Endothelial cell of umbilical vein (primary cell): ENCODE measurements around the gene CHN2. TPM values are rescaled to one million over a fixed set of nuclear protein-coding genes. Genes with fewer than 3 reads are reported as not detected.

Experiments used
- BruUV-seq: library from RNA; stranded (reverse); fragments of 400-500 nt; replicated peaks from 2 replicates; lab custom pipeline; 2021; lab: Mats Ljungman, UMichigan
- CTCF ChIA-PET: fragments of 300-600, 350-600 bp; sonication (Branson Sonifier 250); formaldehyde crosslinking; loops from one replicate; lab custom pipeline; 2021; ENCODE audit warnings: antibody characterized with exemption, inconsistent platforms; lab: Charles Lee
- POLR2A ChIA-PET: fragments of 300-600, 350-600 bp; sonication (Branson Sonifier 250); formaldehyde crosslinking; loops from one replicate; lab custom pipeline; 2021; ENCODE audit warnings: antibody characterized with exemption, inconsistent platforms; lab: Charles Lee
- DNase-seq: peaks from one replicate; pipeline ENCODE4 v3.0.0-alpha.2; 2011; ENCODE audit warnings: low read depth, low spot score
- FAIRE-seq: peaks from 2 replicates; lab custom pipeline; 2011; peaks lifted over from hg19 to GRCh38; lab: Jason Lieb, UNC
- H2AFZ ChIP-seq: 2 replicates; pipeline ENCODE4 v1.6.0; 2012; ENCODE audit warnings: low read depth, low read length, control low read depth, inconsistent platforms
- H3K27ac ChIP-seq: 2 replicates; pipeline ENCODE4 v1.5.1; 2011; ENCODE audit warnings: low read depth, mild to moderate bottlenecking, control low read depth, low read length, moderate library complexity; ENCODE audit not compliant: insufficient read depth
- H3K27me3 ChIP-seq, 2 experiments: 2 replicates each; pipeline versions ENCODE4 v1.6.0 to v1.6.1; 2011; ENCODE audit warnings: low read length in 2 of 2, mixed read lengths in 1 of 2; ENCODE audit not compliant: control insufficient read depth in 2 of 2, insufficient read depth in 2 of 2
- H3K36me3 ChIP-seq, 2 experiments: 2 replicates in 1 of 2; 3 replicates in 1 of 2; pipeline ENCODE4 v1.5.1; 2011; ENCODE audit warnings: low read length in 2 of 2, mild to moderate bottlenecking in 1 of 2, moderate library complexity in 1 of 2; ENCODE audit not compliant: control insufficient read depth in 2 of 2, insufficient read depth in 2 of 2; ENCODE audit errors: extremely low read depth in 1 of 2
- H3K4me1 ChIP-seq: 3 replicates; pipeline ENCODE4 v1.5.1; 2011; ENCODE audit warnings: mild to moderate bottlenecking, low read length; ENCODE audit not compliant: control insufficient read depth, insufficient read depth; ENCODE audit errors: extremely low read depth
- H3K4me2 ChIP-seq: 2 replicates; pipeline ENCODE4 v1.6.1; 2011; ENCODE audit warnings: low read length, control low read depth, mixed read lengths; ENCODE audit not compliant: insufficient read depth
- H3K4me3 ChIP-seq, 3 experiments: fragments of 200-600 bp in 1 of 3; sonication (generic), shearing (Covaris generic) in 1 of 3; replicated peaks in 1 of 3; 2 replicates each; pipeline ENCODE4 v1.5.1; 2011 to 2016; ENCODE audit warnings: control low read depth in 3 of 3, low read length in 3 of 3, mild to moderate bottlenecking in 2 of 3, inconsistent platforms in 1 of 3, low read depth in 1 of 3, moderate library complexity in 1 of 3; ENCODE audit not compliant: insufficient read depth in 1 of 3
- H3K79me2 ChIP-seq: 2 replicates; pipeline ENCODE4 v1.6.0; 2012; ENCODE audit warnings: low read length, inconsistent platforms; ENCODE audit not compliant: control insufficient read depth, insufficient read depth
- H3K9ac ChIP-seq: replicated peaks from 2 replicates; pipeline ENCODE3; 2011; ENCODE audit warnings: low read length, control low read depth; ENCODE audit not compliant: insufficient read depth; ENCODE audit errors: extremely low read depth
- H3K9me1 ChIP-seq: replicated peaks from 3 replicates; pipeline ENCODE4 v1.6.0; 2011; ENCODE audit warnings: mild to moderate bottlenecking, low read length; ENCODE audit not compliant: control insufficient read depth, insufficient read depth; ENCODE audit errors: extremely low read depth
- H3K9me3 ChIP-seq: replicated peaks from 2 replicates; pipeline ENCODE4 v1.5.1; 2012; ENCODE audit warnings: low read length, inconsistent platforms; ENCODE audit not compliant: control insufficient read depth, insufficient read depth
- H4K20me1 ChIP-seq: replicated peaks from 2 replicates; pipeline ENCODE3; 2011; ENCODE audit warnings: mild to moderate bottlenecking, low read length; ENCODE audit not compliant: control insufficient read depth, insufficient read depth; ENCODE audit errors: extremely low read depth
- CTCF ChIP-seq, 2 donors: IDR thresholded peaks; 1 replicate in 1 of 2; 2 replicates in 1 of 2; pipeline ENCODE4 v1.5.1; 2011; ENCODE audit warnings: low read length in 2 of 2, mild to moderate bottlenecking in 2 of 2, moderate library complexity in 2 of 2, control low read depth in 1 of 2, inconsistent platforms in 1 of 2, low read depth in 1 of 2; ENCODE audit not compliant: insufficient read depth in 1 of 2; ENCODE audit errors: extremely low read depth in 1 of 2
- EZH2 ChIP-seq: IDR thresholded peaks from 2 replicates; pipeline ENCODE4 v1.6.1; 2012; ENCODE audit warnings: borderline replicate concordance, low read depth, mild to moderate bottlenecking, moderate library complexity, low read length, inconsistent platforms; ENCODE audit not compliant: severe bottlenecking
- FOS ChIP-seq: IDR thresholded peaks from 2 replicates; pipeline ENCODE4 v1.6.1; 2011; ENCODE audit warnings: mild to moderate bottlenecking, low read length, moderate library complexity, borderline replicate concordance; ENCODE audit not compliant: insufficient read depth
- GATA2 ChIP-seq: IDR thresholded peaks from 2 replicates; pipeline ENCODE4 v1.7.0; 2011; ENCODE audit warnings: low read depth, mild to moderate bottlenecking, moderate library complexity, mixed read lengths, low read length; ENCODE audit not compliant: insufficient read length, insufficient read depth
- JUN ChIP-seq: IDR thresholded peaks from 2 replicates; pipeline ENCODE4 v1.6.1; 2011; ENCODE audit warnings: borderline replicate concordance, low read depth; ENCODE audit not compliant: insufficient read length, insufficient read depth
- MYC ChIP-seq: IDR thresholded peaks from one replicate; pipeline ENCODE4 v1.6.1; 2011; ENCODE audit warnings: mild to moderate bottlenecking, low read depth, low read length
- POLR2A ChIP-seq: IDR thresholded peaks from 2 replicates; pipeline ENCODE4 v1.6.1; 2012; ENCODE audit warnings: low read depth, mild to moderate bottlenecking, control low read depth, low read length
- POLR2AphosphoS5 ChIP-seq: IDR thresholded peaks from 2 replicates; pipeline ENCODE4 v1.6.1; 2012; ENCODE audit warnings: low read depth, mild to moderate bottlenecking, control low read depth, low read length, moderate library complexity; ENCODE audit not compliant: insufficient read depth
- dilution Hi-C: fragments of 300-500 bp; cut with MboI; formaldehyde crosslinking; loops from one replicate; pipeline ENCODE4 v1.15.0; 2019; ENCODE audit warnings: low sequenced_read_pairs; ENCODE audit not compliant: extremely low pct_ligation_motif_present
- intact Hi-C: fragments of 100-400 bp; cut with micrococcal nuclease; formaldehyde crosslinking; loops from one replicate; pipeline ENCODE4 v1.10.0; 2022
- polyA plus RNA-seq, 4 experiments: library from polyadenylated mRNA; depleted of rRNA in 3 of 4; stranded (reverse) in 3 of 4; unstranded in 1 of 4; fragments of >200 nt; gene quantifications; 2 replicates each; pipeline versions ENCODE4 v1.2.1 to v1.2.3, GENCODE V29; 2011 to 2012; ENCODE audit warnings: missing spikeins in 1 of 4
- total RNA-seq: library from RNA; stranded (reverse); gene quantifications from 2 replicates; pipeline ENCODE4 v1.2.3, GENCODE V29; 2021
- TF ChIP-seq, protein P1 (sequence below): IDR thresholded peaks from 2 replicates; pipeline ENCODE4 v1.6.1; 2011; ENCODE audit not compliant: insufficient read depth, insufficient read length

Gene CHN2
- total and polyA plus RNA-seq, 2 donors (not counting 3 experiments of a cell fraction or from before 2014, with no cell fraction given) = 1.4 to 5.0 TPM

DNA sequence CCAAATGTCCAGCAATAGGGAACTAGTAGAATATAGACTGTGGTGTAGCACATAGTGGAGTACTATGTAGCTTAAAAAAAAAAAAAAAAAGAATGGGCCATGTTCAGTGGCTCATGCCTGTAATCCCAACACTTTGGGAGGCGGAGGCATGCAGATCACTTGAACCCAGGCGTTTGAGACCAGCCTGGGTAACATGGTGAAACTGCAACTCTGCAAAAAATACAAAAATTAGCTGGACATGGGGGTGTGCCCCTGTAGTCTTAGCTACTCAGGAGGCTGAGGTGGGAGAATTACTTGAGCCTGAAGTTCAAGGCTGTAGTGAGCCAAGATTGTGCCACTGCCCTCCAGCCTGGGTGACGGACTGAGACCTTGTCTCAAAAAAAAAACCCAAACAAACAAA lies 64.4 kb downstream of the CHN2 start:
- Histone ChIP-seq H3K4me1 (peaks cover 18% of the 10 kb centered on the region), H3K4me2 (no peak overlapping the region), H3K9ac (no peak overlapping the region), H3K9me3 (no peaks in the 10 kb centered on the region), H3K36me3 (no peaks in the 10 kb centered on the region), H3K79me2 (no peaks in the 10 kb centered on the region), H3K27me3 (no peaks in the 10 kb centered on the region), H3K27ac (no peak overlapping the region), H3K4me3 (no peak overlapping the region), H4K20me1 (no peaks in the 10 kb centered on the region), H3K9me1 (no peaks in the 10 kb centered on the region), H2AFZ (no peak overlapping the region)
- ChIA-PET CTCF (no interaction called here), POLR2A (no interaction called here)
- BruUV-seq = no TSS peak
- intact Hi-C loops = no loop called here
- DNase-seq = no peak
- dilution Hi-C loops = no loop called here
- FAIRE-seq = no peak
- TF ChIP-seq GATA2 (no peak), POLR2A (no peak), POLR2AphosphoS5 (no peak), MYC (no peak), CTCF (IDR thresholded peaks at IDR 0.05; ENCODE audit: extremely low read depth in 1 of 2, insufficient read depth in 1 of 2, low read depth in 1 of 2, low read length in 2 of 2) (no peak), FOS (no peak), JUN (no peak), EZH2 (no peak)
- TF ChIP-seq, protein P1, sequence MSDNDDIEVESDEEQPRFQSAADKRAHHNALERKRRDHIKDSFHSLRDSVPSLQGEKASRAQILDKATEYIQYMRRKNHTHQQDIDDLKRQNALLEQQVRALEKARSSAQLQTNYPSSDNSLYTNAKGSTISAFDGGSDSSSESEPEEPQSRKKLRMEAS = no peak
